Keratinocyte (primary cell): ENCODE data around the gene RELL1. TPM values are rescaled to one million over a fixed set of nuclear protein-coding genes. Genes with fewer than 3 reads are reported as not detected.

Experiments used
- DNase-seq: peaks from one replicate; pipeline ENCODE4 v3.0.0-alpha.2; 2011; ENCODE audit warnings: low read depth, missing footprints, low spot score
- FAIRE-seq: peaks from 2 replicates; lab custom pipeline; 2011; peaks lifted over from hg19 to GRCh38; lab: Jason Lieb, UNC
- H2AFZ ChIP-seq: 2 replicates; pipeline ENCODE4 v1.6.0; 2012; ENCODE audit warnings: low read length, control low read depth, inconsistent platforms; ENCODE audit not compliant: control insufficient read depth
- H3K27ac ChIP-seq: 2 replicates; pipeline ENCODE4 v1.5.1; 2011; ENCODE audit warnings: low read length; ENCODE audit not compliant: control insufficient read depth, insufficient read depth
- H3K27me3 ChIP-seq: 3 replicates; pipeline ENCODE4 v1.6.0; 2011; ENCODE audit warnings: low read length; ENCODE audit not compliant: control insufficient read depth, insufficient read depth; ENCODE audit errors: extremely low read depth
- H3K36me3 ChIP-seq, 2 experiments: 2 replicates in 1 of 2; 3 replicates in 1 of 2; pipeline ENCODE4 v1.5.1; 2011; ENCODE audit warnings: low read length in 2 of 2, mild to moderate bottlenecking in 1 of 2; ENCODE audit not compliant: control insufficient read depth in 2 of 2, insufficient read depth in 2 of 2; ENCODE audit errors: extremely low read depth in 1 of 2
- H3K4me1 ChIP-seq: 3 replicates; pipeline ENCODE4 v1.5.1; 2011; ENCODE audit warnings: low read length; ENCODE audit not compliant: control insufficient read depth, insufficient read depth; ENCODE audit errors: extremely low read depth
- H3K4me2 ChIP-seq: 3 replicates; pipeline ENCODE4 v1.6.0; 2011; ENCODE audit warnings: low read depth, low read length; ENCODE audit not compliant: control insufficient read depth, insufficient read depth; ENCODE audit errors: extremely low read depth
- H3K4me3 ChIP-seq, 3 experiments: fragments of 200-600 bp in 1 of 3; sonication (generic) in 1 of 3; 2 replicates in 2 of 3; 3 replicates in 1 of 3; pipeline ENCODE4 v1.5.1; 2011 to 2016; ENCODE audit warnings: low read length in 3 of 3, mild to moderate bottlenecking in 3 of 3, control low read depth in 2 of 3, inconsistent platforms in 1 of 3, low read depth in 1 of 3, mixed read lengths in 1 of 3, mixed run types in 1 of 3, moderate library complexity in 1 of 3; ENCODE audit not compliant: control insufficient read depth in 2 of 3, insufficient read depth in 2 of 3; ENCODE audit errors: extremely low read depth in 1 of 3
- H3K79me2 ChIP-seq: 2 replicates; pipeline ENCODE4 v1.6.0; 2012; ENCODE audit warnings: low read length; ENCODE audit not compliant: control insufficient read depth, insufficient read depth
- H3K9ac ChIP-seq: 3 replicates; pipeline ENCODE4 v1.6.0; 2011; ENCODE audit warnings: low read length; ENCODE audit not compliant: control insufficient read depth, insufficient read depth; ENCODE audit errors: extremely low read depth
- H3K9me1 ChIP-seq: 3 replicates; pipeline ENCODE4 v1.6.0; 2011; ENCODE audit warnings: low read length; ENCODE audit not compliant: control insufficient read depth, insufficient read depth; ENCODE audit errors: extremely low read depth
- H3K9me3 ChIP-seq: 2 replicates; pipeline ENCODE4 v1.5.1; 2012; ENCODE audit warnings: low read depth, low read length; ENCODE audit not compliant: control insufficient read depth
- H4K20me1 ChIP-seq: 3 replicates; pipeline ENCODE4 v1.6.0; 2011; ENCODE audit warnings: low read length; ENCODE audit not compliant: control insufficient read depth, insufficient read depth; ENCODE audit errors: extremely low read depth
- EZH2 ChIP-seq: IDR thresholded peaks from one replicate; pipeline ENCODE4 v1.6.1; 2012; ENCODE audit warnings: inconsistent platforms, mild to moderate bottlenecking, low read length, moderate library complexity
- dilution Hi-C: fragments of 300-500 bp; cut with MboI; formaldehyde crosslinking; loops from one replicate; pipeline ENCODE4 v1.7.0; 2020; ENCODE audit warnings: low sequenced_read_pairs; ENCODE audit not compliant: extremely low pct_ligation_motif_present
- polyA plus RNA-seq, 5 experiments: library from polyadenylated mRNA; depleted of rRNA in 3 of 5; stranded (reverse) in 3 of 5; stranded (forward) in 1 of 5; unstranded in 1 of 5; fragments of >200 nt; gene quantifications; 1 replicate in 1 of 5; 2 replicates in 3 of 5; 3 replicates in 1 of 5; pipeline versions ENCODE4 v1.2.1 to v1.2.3, GENCODE V29; 2011 to 2012; ENCODE audit warnings: missing spikeins in 2 of 5, low read depth in 1 of 5, low replicate concordance in 1 of 5
- TF ChIP-seq, protein P1 (sequence below), 3 experiments: IDR thresholded peaks in 1 of 3; conservative IDR thresholded peaks in 1 of 3; optimal IDR thresholded peaks in 1 of 3; 2 replicates in 2 of 3; 3 replicates in 1 of 3; pipeline versions ENCODE3 to v1.5.1; 2011; ENCODE audit warnings: low read length in 3 of 3, mild to moderate bottlenecking in 3 of 3, moderate library complexity in 2 of 3, control low read depth in 1 of 3, inconsistent platforms in 1 of 3; ENCODE audit not compliant: insufficient read depth in 2 of 3; ENCODE audit errors: extremely low read depth in 1 of 3

Gene RELL1
- polyA plus RNA-seq, 1 donor (not counting 4 experiments of a cell fraction or from before 2014, with no cell fraction given), result 9.3 TPM

DNA sequence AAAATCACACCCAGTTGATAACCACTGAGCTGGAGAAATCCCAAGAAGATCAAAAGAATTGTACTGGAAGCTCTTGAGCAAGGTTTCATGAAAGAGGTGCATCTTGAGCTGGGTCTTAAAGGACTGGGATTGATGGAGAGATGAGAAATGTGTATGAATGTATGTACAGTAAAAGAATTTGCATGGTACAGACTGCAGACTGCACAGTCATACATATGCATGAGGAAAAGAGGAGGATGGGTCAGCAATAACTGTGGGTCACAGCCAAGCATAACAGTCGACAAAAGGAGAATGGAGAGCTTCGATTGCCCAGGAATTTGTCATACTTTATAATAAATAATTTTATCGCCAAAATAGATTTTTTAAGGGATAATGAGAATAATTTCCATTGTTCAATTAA, 4.8 kb upstream of the RELL1 start:
- Histone ChIP-seq H3K4me2 (no peak overlapping the region), H3K9me3 (no peaks in the 10 kb centered on the region), H4K20me1 (no peaks in the 10 kb centered on the region), H3K27ac (no peak overlapping the region), H3K4me3 (no peak overlapping the region), H3K36me3 (no peaks in the 10 kb centered on the region), H2AFZ (no peak overlapping the region), H3K27me3 (no peaks in the 10 kb centered on the region), H3K4me1 (peaks cover 22% of the 10 kb centered on the region), H3K9ac (no peak overlapping the region), H3K9me1 (no peaks in the 10 kb centered on the region), H3K79me2 (no peaks in the 10 kb centered on the region)
- no peak for FAIRE-seq
- DNase-seq, result no peak
- TF ChIP-seq EZH2, result no peak
- TF ChIP-seq, protein P1, sequence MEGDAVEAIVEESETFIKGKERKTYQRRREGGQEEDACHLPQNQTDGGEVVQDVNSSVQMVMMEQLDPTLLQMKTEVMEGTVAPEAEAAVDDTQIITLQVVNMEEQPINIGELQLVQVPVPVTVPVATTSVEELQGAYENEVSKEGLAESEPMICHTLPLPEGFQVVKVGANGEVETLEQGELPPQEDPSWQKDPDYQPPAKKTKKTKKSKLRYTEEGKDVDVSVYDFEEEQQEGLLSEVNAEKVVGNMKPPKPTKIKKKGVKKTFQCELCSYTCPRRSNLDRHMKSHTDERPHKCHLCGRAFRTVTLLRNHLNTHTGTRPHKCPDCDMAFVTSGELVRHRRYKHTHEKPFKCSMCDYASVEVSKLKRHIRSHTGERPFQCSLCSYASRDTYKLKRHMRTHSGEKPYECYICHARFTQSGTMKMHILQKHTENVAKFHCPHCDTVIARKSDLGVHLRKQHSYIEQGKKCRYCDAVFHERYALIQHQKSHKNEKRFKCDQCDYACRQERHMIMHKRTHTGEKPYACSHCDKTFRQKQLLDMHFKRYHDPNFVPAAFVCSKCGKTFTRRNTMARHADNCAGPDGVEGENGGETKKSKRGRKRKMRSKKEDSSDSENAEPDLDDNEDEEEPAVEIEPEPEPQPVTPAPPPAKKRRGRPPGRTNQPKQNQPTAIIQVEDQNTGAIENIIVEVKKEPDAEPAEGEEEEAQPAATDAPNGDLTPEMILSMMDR (optimal IDR thresholded peaks at IDR 0.05 in 1 of 3, IDR thresholded peaks at IDR 0.05 in 1 of 3, conservative IDR thresholded peaks at IDR 0.05 in 1 of 3; ENCODE audit: extremely low read depth in 1 of 3, insufficient read depth in 2 of 3, low read length in 3 of 3), result no peak
- dilution Hi-C loops, result no loop called here

DNA sequence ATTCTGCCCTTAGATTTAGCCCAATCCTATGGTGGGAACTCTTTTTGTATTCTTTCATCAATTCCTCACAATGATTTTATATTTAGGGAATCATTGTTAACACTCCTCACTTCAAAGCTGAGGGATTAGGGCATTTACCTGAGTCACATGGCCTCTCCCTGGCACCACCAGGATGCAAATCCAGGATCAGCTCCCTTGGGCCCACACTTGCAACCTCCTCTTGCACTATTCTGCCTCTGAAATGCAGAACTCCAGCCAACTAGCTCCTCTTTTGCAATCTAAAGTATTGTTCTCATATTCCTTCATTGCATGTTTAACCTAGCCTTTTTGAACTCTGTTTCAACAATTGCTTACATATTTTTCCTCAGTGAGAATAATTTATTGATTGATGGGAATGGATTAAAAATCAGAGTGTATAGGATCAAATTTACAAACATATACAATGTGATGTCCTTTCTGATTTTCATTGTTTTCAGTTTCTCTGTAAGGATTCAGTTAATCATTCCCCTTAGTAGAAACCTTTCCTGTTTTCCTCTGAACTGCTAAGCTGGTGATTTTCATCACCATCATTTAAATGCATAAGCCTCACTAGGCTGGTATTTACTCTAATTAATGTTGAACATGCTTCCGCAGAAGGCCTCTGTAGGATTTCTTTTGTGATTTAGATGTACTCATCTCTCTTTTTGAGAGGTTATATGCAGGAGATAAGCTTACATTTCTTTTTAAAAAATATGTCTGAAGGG, 3.3 kb upstream of the RELL1 start:
- no peaks in the 10 kb centered on the region for H3K36me3 ChIP-seq
- TF ChIP-seq EZH2, result no peak
- TF ChIP-seq, protein P1 (optimal IDR thresholded peaks at IDR 0.05 in 1 of 3, IDR thresholded peaks at IDR 0.05 in 1 of 3, conservative IDR thresholded peaks at IDR 0.05 in 1 of 3; ENCODE audit: extremely low read depth in 1 of 3, insufficient read depth in 2 of 3, low read length in 3 of 3), result no peak
- peaks cover 7% of the 10 kb centered on the region for H3K79me2 ChIP-seq
- no peaks in the 10 kb centered on the region for H3K9me3 ChIP-seq
- dilution Hi-C loops, result no loop called here
- H4K20me1 ChIP-seq, result no peaks in the 10 kb centered on the region
- DNase-seq (no peak), FAIRE-seq (no peak)
- no peak overlapping the region for H3K27ac ChIP-seq
- no peak overlapping the region for H2AFZ ChIP-seq
- no peaks in the 10 kb centered on the region for H3K27me3 ChIP-seq
- no peak overlapping the region for H3K9ac ChIP-seq
- H3K9me1 ChIP-seq, result no peaks in the 10 kb centered on the region
- no peak overlapping the region for H3K4me3 ChIP-seq
- peaks cover 31% of the 10 kb centered on the region for H3K4me1 ChIP-seq
- H3K4me2 ChIP-seq, result no peak overlapping the region
